Measurements from ENCODE around the gene PSMG3.
A peak's percentile ranks its signal among the peaks of the same experiment; 100 is the strongest.

Gene PSMG3

GRCh38 chr7:1544178-1544895 is 25.5 kb downstream of the PSMG3 start:
- no peak for DNase-seq

GRCh38 chr7:1543826-1544177 is 26.0 kb downstream of the PSMG3 start:
- DNase-seq = no peak

- DNase-seq = no peak
Observed at GRCh38 chr7:1542841-1543747, 26.7 kb downstream of the PSMG3 start.

GRCh38 chr7:1542329-1542728 is 27.5 kb downstream of the PSMG3 start:
- DNase-seq = no peak

- no peak for DNase-seq
Observed at GRCh38 chr7:1541431-1542162, 28.2 kb downstream of the PSMG3 start.

- no peak for DNase-seq
Observed at GRCh38 chr7:1540776-1541271, 29.0 kb downstream of the PSMG3 start.

GRCh38 chr7:1539882-1540775 is 29.7 kb downstream of the PSMG3 start:
- no peak for DNase-seq

GRCh38 chr7:1539181-1539881 is 30.5 kb downstream of the PSMG3 start:
- DNase-seq = no peak

- no peak for DNase-seq
Observed at GRCh38 chr7:1538544-1539180, 31.2 kb downstream of the PSMG3 start.

- DNase-seq = peak; percentile 91
Observed at GRCh38 chr7:1537535-1538412, 32.1 kb downstream of the PSMG3 start.

- DNase-seq = peak; percentile 88
Observed at GRCh38 chr7:1536743-1537534, 32.9 kb downstream of the PSMG3 start.

- DNase-seq = no peak
Observed at GRCh38 chr7:1536455-1536742, 33.4 kb downstream of the PSMG3 start.

- DNase-seq = no peak
Observed at GRCh38 chr7:1535701-1536454, 34.0 kb downstream of the PSMG3 start.

- no peak for DNase-seq
Observed at GRCh38 chr7:1535100-1535458, 34.8 kb downstream of the PSMG3 start.

- no peak for DNase-seq
Observed at GRCh38 chr7:1534330-1535099, 35.3 kb downstream of the PSMG3 start.

- no peak for DNase-seq
Observed at GRCh38 chr7:1533547-1534329, 36.1 kb downstream of the PSMG3 start.

- no peak for DNase-seq
Observed at GRCh38 chr7:1533255-1533546, 36.6 kb downstream of the PSMG3 start.
